H1 (cell line): ENCODE data around the gene CCBE1. TPM values are rescaled to one million over a fixed set of nuclear protein-coding genes. Genes with fewer than 3 reads are reported as not detected.

Experiments
- CBX5 ChIP-seq: fragments of 300-800, 300-1000 bp; sonication (generic); IDR thresholded peaks from 2 replicates; pipeline ENCODE4 v1.7.1; 2016; ENCODE audit warnings: antibody characterized with exemption, low read length, low read depth
- RNF2 ChIP-seq: fragments of 200-900, 300-1000 bp; sonication (generic); IDR thresholded peaks from 2 replicates; pipeline ENCODE4 v1.7.1; 2016; ENCODE audit warnings: borderline replicate concordance, low read depth, mild to moderate bottlenecking, antibody characterized with exemption, low read length; ENCODE audit not compliant: poor library complexity, severe bottlenecking; ENCODE audit errors: missing control alignments
- SIRT6 ChIP-seq: IDR thresholded peaks from one replicate; pipeline ENCODE4 v1.7.1; 2012; ENCODE audit warnings: low read length, inconsistent platforms
- SIX5 ChIP-seq: IDR thresholded peaks from 2 replicates; pipeline ENCODE4 v1.6.1; 2011; ENCODE audit warnings: mild to moderate bottlenecking, low read depth, low read length
- TCF12 ChIP-seq: IDR thresholded peaks from 2 replicates; pipeline ENCODE4 v1.6.1; 2011; ENCODE audit warnings: low read depth, mild to moderate bottlenecking, low read length
- polyA plus RNA-seq, 7 experiments: library from polyadenylated mRNA; depleted of rRNA in 3 of 7; stranded (reverse) in 5 of 7; unstranded in 2 of 7; fragments of >200 nt in 5 of 7; fragments of 200-250 nt in 2 of 7; gene quantifications; 1 replicate in 5 of 7; 2 replicates in 1 of 7; 4 replicates in 1 of 7; pipeline versions ENCODE4 v1.2.1 to v1.2.3, GENCODE V29; 2011 to 2013; ENCODE audit warnings: missing spikeins in 2 of 7, mixed read lengths in 2 of 7
- total RNA-seq: library from RNA; stranded (reverse); fragmentation: NEBNext Ultra II Directional; extraction: Animal tissue kit (Norgen Biotek cat#: 25700); gene quantifications from 2 replicates; pipeline ENCODE4 v1.2.1, GENCODE V29; 2021
- TF ChIP-seq, protein P1 (sequence below): IDR thresholded peaks from 2 replicates; pipeline ENCODE4 v1.6.1; 2011; ENCODE audit warnings: low read length, improper control_type of control experiment

Gene CCBE1
- total and polyA plus RNA-seq, 2 of the 8 experiments (the other 6 are each of a cell fraction or from before 2014, with no cell fraction given), result 2.1 to 2.6 TPM

DNA sequence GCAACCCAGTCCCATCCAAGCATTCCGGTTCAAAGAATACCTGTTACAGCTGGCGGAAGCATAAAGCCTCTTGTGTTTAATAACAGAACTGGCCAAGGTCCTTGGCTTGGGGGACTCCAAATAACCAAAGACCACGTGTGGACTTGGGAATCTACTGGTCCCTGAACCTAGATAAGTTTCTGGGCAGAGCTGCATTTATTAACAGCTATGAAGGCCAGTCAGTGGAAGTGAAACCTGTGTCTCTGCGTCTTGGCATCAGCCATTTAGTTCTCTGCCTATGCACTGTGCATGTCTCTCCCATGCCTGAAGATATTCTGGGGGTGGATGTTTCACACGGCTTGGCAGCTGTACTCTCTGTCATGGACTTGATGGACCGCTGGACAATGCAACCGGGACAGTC is 137.7 kb downstream of the CCBE1 start (continued):
- TF ChIP-seq SIRT6 (no peak), SIX5 (no peak), CBX5 (no peak), RNF2 (no peak), TCF12 (no peak)
- TF ChIP-seq, protein P1, sequence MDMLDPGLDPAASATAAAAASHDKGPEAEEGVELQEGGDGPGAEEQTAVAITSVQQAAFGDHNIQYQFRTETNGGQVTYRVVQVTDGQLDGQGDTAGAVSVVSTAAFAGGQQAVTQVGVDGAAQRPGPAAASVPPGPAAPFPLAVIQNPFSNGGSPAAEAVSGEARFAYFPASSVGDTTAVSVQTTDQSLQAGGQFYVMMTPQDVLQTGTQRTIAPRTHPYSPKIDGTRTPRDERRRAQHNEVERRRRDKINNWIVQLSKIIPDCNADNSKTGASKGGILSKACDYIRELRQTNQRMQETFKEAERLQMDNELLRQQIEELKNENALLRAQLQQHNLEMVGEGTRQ, result no peak
- TF ChIP-seq, all 59 proteins: peak for 0
